K562 (cell line): ENCODE data around the gene GRWD1. TPM values are rescaled to one million over a fixed set of nuclear protein-coding genes. Genes with fewer than 3 reads are reported as not detected.

Source experiments
- EZH2 ChIP-seq: IDR thresholded peaks from 2 replicates; pipeline ENCODE4 v1.6.1; 2012; ENCODE audit warnings: low read depth, mild to moderate bottlenecking, inconsistent platforms, low read length, borderline replicate concordance
- FOXK2 ChIP-seq, 2 experiments: fragments of 450-650 bp; IDR thresholded peaks in 1 of 2; conservative IDR thresholded peaks in 1 of 2; 2 replicates each; pipeline ENCODE4 v1.6.1; 2016; ENCODE audit warnings: low read depth in 2 of 2, mild to moderate bottlenecking in 1 of 2
- KDM4B ChIP-seq, 2 experiments: fragments of 450-650 bp in 1 of 2; sonication (generic) in 1 of 2; IDR thresholded peaks; 2 replicates each; pipeline ENCODE4 v1.6.1; 2016 to 2017; ENCODE audit warnings: borderline replicate concordance in 2 of 2, antibody characterized with exemption in 1 of 2, low read depth in 1 of 2, mild to moderate bottlenecking in 1 of 2
- MYC ChIP-seq, 2 experiments: fragments of 250-450 bp in 1 of 2; sonication (Bioruptor Pico) in 1 of 2; IDR thresholded peaks; 2 replicates each; pipeline versions ENCODE4 v1.5.1 to v1.6.1; 2012 to 2021; ENCODE audit warnings: low read depth in 2 of 2, borderline replicate concordance in 1 of 2, improper control_type of control experiment in 1 of 2, low read length in 1 of 2, mild to moderate bottlenecking in 1 of 2, moderate library complexity in 1 of 2
- TBL1XR1 ChIP-seq, 2 experiments: IDR thresholded peaks; 2 replicates each; pipeline ENCODE4 v1.6.1; 2012; ENCODE audit warnings: improper control_type of control experiment in 2 of 2, low read length in 2 of 2, mild to moderate bottlenecking in 1 of 2
- ZNF263 ChIP-seq: sonication (generic); formaldehyde crosslinking; IDR thresholded peaks from 2 replicates; pipeline ENCODE4 v1.8.0; 2022; ENCODE audit warnings: mild to moderate bottlenecking, missing genetic modification reagents, borderline replicate concordance
- ZNF347 ChIP-seq: fragments of 450-650 bp; formaldehyde crosslinking; IDR thresholded peaks from 2 replicates; pipeline ENCODE4 v1.4.0; 2020; ENCODE audit warnings: low read depth, mild to moderate bottlenecking, moderate library complexity
- polyA plus RNA-seq, 8 experiments: library from polyadenylated mRNA; depleted of rRNA in 4 of 8; stranded (reverse) in 5 of 8; unstranded in 3 of 8; fragments of >200 nt; fragmentation: Nextera tagmentation in 2 of 8; fragmentation: Illumina TruSeq in 1 of 8; extraction: Ambion mirVana in 2 of 8; extraction: Trizol in 1 of 8; gene quantifications; 2 replicates each; pipeline versions ENCODE4 v1.2.1 to v1.2.3, GENCODE V29; 2011 to 2014; ENCODE audit warnings: inconsistent platforms in 1 of 8, missing spikeins in 1 of 8
- total RNA-seq, 7 experiments: library from RNA; depleted of rRNA in 6 of 7; stranded (reverse); fragments of >200 nt in 6 of 7; fragmentation: Illumina TruSeq in 2 of 7; extraction: Trizol in 2 of 7; gene quantifications; 2 replicates each; pipeline versions ENCODE4 v1.2.1 to v1.2.3, GENCODE V29; 2011 to 2021; ENCODE audit warnings: low replicate concordance in 1 of 7
- TF ChIP-seq, protein P1 (sequence below): sonication (generic); formaldehyde crosslinking; IDR thresholded peaks from 2 replicates; pipeline ENCODE4 v1.9.0; 2022; ENCODE audit warnings: mild to moderate bottlenecking, missing genetic modification reagents
- TF ChIP-seq, protein P2 (sequence below): conservative IDR thresholded peaks from 2 replicates; pipeline ENCODE4 v1.6.1; 2011; ENCODE audit warnings: low read depth, mild to moderate bottlenecking, low read length; ENCODE audit not compliant: control insufficient read depth
- TF ChIP-seq, protein P3 (sequence below): fragments of 450-650 bp; IDR thresholded peaks from 2 replicates; pipeline ENCODE4 v1.6.1; 2016; ENCODE audit warnings: borderline replicate concordance
- TF ChIP-seq, protein P4 (sequence below): IDR thresholded peaks from 3 replicates; pipeline ENCODE4 v1.6.1; 2011; ENCODE audit warnings: borderline replicate concordance, mild to moderate bottlenecking, moderate library complexity; ENCODE audit not compliant: insufficient read length; ENCODE audit errors: extremely low read depth
- TF ChIP-seq, protein P5 (sequence below): fragments of 250-450 bp; sonication (Bioruptor Pico); IDR thresholded peaks from 2 replicates; pipeline ENCODE4 v1.5.0; 2021; ENCODE audit warnings: mild to moderate bottlenecking, moderate library complexity
- TF ChIP-seq, protein P6 (sequence below), 3 experiments: IDR thresholded peaks in 2 of 3; conservative IDR thresholded peaks in 1 of 3; 2 replicates each; pipeline ENCODE4 v1.5.1; 2011 to 2012; ENCODE audit warnings: low read length in 3 of 3, mild to moderate bottlenecking in 3 of 3, control low read depth in 2 of 3, improper control_type of control experiment in 1 of 3, inconsistent platforms in 1 of 3, low read depth in 1 of 3, mixed read lengths in 1 of 3, moderate library complexity in 1 of 3; ENCODE audit not compliant: insufficient read depth in 2 of 3

Gene GRWD1
- total and polyA plus RNA-seq, 9 of the 15 experiments (the other 6 are each of a cell fraction or from before 2014, with no cell fraction given): 1.5 to 87.2 (median 24.5) TPM

DNA sequence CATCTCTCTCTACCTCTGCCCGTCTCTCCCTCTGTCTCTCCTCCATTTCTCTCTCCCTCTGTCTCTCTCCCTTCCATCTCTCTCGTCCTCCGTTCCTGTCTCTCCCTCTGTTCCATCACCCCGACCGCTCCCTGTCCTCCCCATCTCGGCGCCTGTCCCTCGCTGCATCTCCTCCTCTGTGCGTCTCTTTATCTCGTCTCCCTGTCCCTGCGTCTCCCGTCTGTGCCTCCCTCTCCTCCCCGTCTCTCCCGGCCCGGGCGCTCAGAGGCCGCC is 47.7 kb upstream of the GRWD1 start (continued):
- TF ChIP-seq, protein P1, sequence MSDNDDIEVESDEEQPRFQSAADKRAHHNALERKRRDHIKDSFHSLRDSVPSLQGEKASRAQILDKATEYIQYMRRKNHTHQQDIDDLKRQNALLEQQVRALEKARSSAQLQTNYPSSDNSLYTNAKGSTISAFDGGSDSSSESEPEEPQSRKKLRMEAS (CRISPR knock-in tag): no peak
- TF ChIP-seq KDM4B (IDR thresholded peaks at IDR 0.05; ENCODE audit: borderline replicate concordance in 2 of 2, low read depth in 1 of 2) (no peak), FOXK2 (conservative IDR thresholded peaks at IDR 0.05 in 1 of 2, IDR thresholded peaks at IDR 0.05 in 1 of 2; ENCODE audit: low read depth in 2 of 2) (no peak; a peak in 1 of 4 replicates), EZH2 (no peak), ZNF263 (CRISPR knock-in tag) (peak; percentile 28; the same call in 1 of the 2 replicates), TBL1XR1 (IDR thresholded peaks at IDR 0.05; ENCODE audit: low read length in 2 of 2) (no peak), MYC (IDR thresholded peaks at IDR 0.05; ENCODE audit: low read depth, low read length) (no peak), MYC (CRISPR knock-in tag; IDR thresholded peaks at IDR 0.05; ENCODE audit: borderline replicate concordance, low read depth) (no peak), ZNF347 (no peak)
- TF ChIP-seq, protein P2, sequence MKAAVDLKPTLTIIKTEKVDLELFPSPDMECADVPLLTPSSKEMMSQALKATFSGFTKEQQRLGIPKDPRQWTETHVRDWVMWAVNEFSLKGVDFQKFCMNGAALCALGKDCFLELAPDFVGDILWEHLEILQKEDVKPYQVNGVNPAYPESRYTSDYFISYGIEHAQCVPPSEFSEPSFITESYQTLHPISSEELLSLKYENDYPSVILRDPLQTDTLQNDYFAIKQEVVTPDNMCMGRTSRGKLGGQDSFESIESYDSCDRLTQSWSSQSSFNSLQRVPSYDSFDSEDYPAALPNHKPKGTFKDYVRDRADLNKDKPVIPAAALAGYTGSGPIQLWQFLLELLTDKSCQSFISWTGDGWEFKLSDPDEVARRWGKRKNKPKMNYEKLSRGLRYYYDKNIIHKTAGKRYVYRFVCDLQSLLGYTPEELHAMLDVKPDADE: no peak
- TF ChIP-seq, protein P3, sequence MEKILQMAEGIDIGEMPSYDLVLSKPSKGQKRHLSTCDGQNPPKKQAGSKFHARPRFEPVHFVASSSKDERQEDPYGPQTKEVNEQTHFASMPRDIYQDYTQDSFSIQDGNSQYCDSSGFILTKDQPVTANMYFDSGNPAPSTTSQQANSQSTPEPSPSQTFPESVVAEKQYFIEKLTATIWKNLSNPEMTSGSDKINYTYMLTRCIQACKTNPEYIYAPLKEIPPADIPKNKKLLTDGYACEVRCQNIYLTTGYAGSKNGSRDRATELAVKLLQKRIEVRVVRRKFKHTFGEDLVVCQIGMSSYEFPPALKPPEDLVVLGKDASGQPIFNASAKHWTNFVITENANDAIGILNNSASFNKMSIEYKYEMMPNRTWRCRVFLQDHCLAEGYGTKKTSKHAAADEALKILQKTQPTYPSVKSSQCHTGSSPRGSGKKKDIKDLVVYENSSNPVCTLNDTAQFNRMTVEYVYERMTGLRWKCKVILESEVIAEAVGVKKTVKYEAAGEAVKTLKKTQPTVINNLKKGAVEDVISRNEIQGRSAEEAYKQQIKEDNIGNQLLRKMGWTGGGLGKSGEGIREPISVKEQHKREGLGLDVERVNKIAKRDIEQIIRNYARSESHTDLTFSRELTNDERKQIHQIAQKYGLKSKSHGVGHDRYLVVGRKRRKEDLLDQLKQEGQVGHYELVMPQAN: 0 out of 2 replicates have a peak, but pooled peaks have one; percentile 13
- TF ChIP-seq, protein P4, sequence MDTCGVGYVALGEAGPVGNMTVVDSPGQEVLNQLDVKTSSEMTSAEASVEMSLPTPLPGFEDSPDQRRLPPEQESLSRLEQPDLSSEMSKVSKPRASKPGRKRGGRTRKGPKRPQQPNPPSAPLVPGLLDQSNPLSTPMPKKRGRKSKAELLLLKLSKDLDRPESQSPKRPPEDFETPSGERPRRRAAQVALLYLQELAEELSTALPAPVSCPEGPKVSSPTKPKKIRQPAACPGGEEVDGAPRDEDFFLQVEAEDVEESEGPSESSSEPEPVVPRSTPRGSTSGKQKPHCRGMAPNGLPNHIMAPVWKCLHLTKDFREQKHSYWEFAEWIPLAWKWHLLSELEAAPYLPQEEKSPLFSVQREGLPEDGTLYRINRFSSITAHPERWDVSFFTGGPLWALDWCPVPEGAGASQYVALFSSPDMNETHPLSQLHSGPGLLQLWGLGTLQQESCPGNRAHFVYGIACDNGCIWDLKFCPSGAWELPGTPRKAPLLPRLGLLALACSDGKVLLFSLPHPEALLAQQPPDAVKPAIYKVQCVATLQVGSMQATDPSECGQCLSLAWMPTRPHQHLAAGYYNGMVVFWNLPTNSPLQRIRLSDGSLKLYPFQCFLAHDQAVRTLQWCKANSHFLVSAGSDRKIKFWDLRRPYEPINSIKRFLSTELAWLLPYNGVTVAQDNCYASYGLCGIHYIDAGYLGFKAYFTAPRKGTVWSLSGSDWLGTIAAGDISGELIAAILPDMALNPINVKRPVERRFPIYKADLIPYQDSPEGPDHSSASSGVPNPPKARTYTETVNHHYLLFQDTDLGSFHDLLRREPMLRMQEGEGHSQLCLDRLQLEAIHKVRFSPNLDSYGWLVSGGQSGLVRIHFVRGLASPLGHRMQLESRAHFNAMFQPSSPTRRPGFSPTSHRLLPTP: no peak
- TF ChIP-seq, protein P5, sequence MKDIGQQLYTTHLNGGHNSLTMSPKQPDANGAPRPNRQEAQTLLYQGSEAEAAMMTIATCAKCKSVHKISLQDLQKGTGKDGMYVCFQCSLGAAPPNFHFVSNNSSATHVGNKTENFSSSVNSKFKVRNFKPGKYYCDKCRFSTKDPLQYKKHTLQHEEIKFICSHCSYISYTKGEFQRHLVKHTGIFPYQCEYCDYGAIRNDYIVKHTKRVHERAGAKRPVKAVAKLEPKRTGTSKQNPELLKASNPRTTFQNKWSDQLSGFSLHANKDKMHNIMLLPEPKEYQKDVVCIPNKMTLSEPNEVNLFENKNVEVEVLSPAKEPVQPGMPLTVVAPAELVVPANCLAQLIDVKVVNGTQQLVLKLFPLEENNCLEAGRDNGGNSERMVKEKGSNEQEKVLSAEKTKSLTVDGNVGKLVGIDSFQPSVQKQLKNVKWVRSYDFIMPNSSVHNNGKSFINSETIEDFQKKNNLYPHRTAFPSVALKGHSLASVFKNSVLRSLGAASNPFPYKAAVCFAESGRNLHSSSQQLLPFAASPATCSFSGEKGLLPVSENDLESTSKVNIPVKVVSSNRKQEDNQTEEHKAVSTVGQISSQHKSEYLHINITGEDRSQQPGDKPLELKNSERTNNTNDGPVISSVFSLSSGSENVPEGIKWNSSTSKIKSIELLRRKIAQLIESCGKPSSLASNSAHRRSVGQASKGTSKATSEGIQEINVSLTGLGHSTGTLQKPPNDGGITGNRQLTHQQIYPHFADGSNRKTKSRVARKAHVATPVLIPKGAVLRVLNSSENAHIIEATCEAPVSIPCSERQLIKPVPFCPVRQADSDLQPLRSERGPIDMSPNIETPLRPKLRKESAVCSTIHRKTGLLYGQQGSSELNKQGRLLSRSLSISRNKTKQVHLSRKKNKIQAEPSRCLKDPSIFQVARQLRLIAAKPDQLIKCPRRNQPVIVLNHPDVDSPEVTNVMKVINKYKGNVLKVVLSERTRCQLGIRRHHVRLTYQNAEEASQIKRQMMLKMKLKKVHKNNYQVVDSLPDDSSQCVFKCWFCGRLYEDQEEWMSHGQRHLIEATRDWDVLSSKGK (CRISPR knock-in tag): no peak
- TF ChIP-seq, protein P6, sequence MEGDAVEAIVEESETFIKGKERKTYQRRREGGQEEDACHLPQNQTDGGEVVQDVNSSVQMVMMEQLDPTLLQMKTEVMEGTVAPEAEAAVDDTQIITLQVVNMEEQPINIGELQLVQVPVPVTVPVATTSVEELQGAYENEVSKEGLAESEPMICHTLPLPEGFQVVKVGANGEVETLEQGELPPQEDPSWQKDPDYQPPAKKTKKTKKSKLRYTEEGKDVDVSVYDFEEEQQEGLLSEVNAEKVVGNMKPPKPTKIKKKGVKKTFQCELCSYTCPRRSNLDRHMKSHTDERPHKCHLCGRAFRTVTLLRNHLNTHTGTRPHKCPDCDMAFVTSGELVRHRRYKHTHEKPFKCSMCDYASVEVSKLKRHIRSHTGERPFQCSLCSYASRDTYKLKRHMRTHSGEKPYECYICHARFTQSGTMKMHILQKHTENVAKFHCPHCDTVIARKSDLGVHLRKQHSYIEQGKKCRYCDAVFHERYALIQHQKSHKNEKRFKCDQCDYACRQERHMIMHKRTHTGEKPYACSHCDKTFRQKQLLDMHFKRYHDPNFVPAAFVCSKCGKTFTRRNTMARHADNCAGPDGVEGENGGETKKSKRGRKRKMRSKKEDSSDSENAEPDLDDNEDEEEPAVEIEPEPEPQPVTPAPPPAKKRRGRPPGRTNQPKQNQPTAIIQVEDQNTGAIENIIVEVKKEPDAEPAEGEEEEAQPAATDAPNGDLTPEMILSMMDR (IDR thresholded peaks at IDR 0.05 in 2 of 3, conservative IDR thresholded peaks at IDR 0.05 in 1 of 3; ENCODE audit: insufficient read depth in 2 of 3, low read depth in 1 of 3, low read length in 3 of 3): no peak
